B cell (primary cell): Measurements from ENCODE around the gene MAST2. TPM values are rescaled to one million over a fixed set of nuclear protein-coding genes. Genes with fewer than 3 reads are reported as not detected.

Experiments
- ATAC-seq: fragments of 200-7000 bp; cut with Tn5 transposase; one replicate; pipeline ENCODE4 v1.10.0; 2021; ENCODE audit warnings: low read depth, mild to moderate bottlenecking, moderate number of reproducible peaks, moderate library complexity
- CTCF ChIA-PET: fragments of 350-600 bp; sonication (Branson Sonifier 250); formaldehyde crosslinking; loops from one replicate; lab custom pipeline; 2021; ENCODE audit warnings: antibody characterized with exemption, inconsistent platforms; lab: Charles Lee
- POLR2A ChIA-PET: fragments of 350-600 bp; sonication (Branson Sonifier 250); formaldehyde crosslinking; loops from one replicate; lab custom pipeline; 2021; ENCODE audit warnings: antibody characterized with exemption; lab: Charles Lee
- DNase-seq: peaks from one replicate; pipeline ENCODE4 v3.0.0; 2013
- H2AFZ ChIP-seq: 2 replicates; pipeline ENCODE4 v1.6.1; 2012; ENCODE audit warnings: mild to moderate bottlenecking, low read depth, low read length; ENCODE audit not compliant: insufficient read depth, poor library complexity, severe bottlenecking
- H3K27ac ChIP-seq, 2 donors: 1 replicate in 1 of 2; 2 replicates in 1 of 2; pipeline ENCODE4 v1.5.1; 2012 to 2013; ENCODE audit warnings: low read length in 2 of 2, mild to moderate bottlenecking in 2 of 2, moderate library complexity in 1 of 2
- H3K27me3 ChIP-seq, 4 experiments: fragments of 200-600 bp in 1 of 4; sonication (generic) in 1 of 4; replicated peaks in 1 of 4; 1 replicate in 2 of 4; 2 replicates in 2 of 4; pipeline versions ENCODE4 v1.6.1 to v1.7.0; 2013 to 2016; ENCODE audit warnings: low read length in 3 of 4, mild to moderate bottlenecking in 2 of 4, mixed read lengths in 1 of 4, moderate library complexity in 1 of 4; ENCODE audit not compliant: insufficient read depth in 4 of 4, control insufficient read depth in 3 of 4; ENCODE audit errors: control extremely low read depth in 1 of 4
- H3K36me3 ChIP-seq, 2 experiments: replicated peaks in 1 of 2; 1 replicate in 1 of 2; 2 replicates in 1 of 2; pipeline versions ENCODE4 v1.6.1 to v1.7.1; 2013; ENCODE audit warnings: low read length in 1 of 2; ENCODE audit not compliant: insufficient read depth in 2 of 2, control insufficient read depth in 1 of 2; ENCODE audit errors: control extremely low read depth in 1 of 2, extremely low read depth in 1 of 2
- H3K4me1 ChIP-seq, 2 donors: fragments of 200-600 bp in 1 of 2; sonication (generic) in 1 of 2; 1 replicate in 1 of 2; 2 replicates in 1 of 2; pipeline versions ENCODE4 v1.5.1 to v1.6.1; 2013 to 2017; ENCODE audit warnings: low read length in 2 of 2; ENCODE audit not compliant: control insufficient read depth in 2 of 2, insufficient read depth in 2 of 2
- H3K4me2 ChIP-seq: replicated peaks from 2 replicates; pipeline ENCODE3; 2012; ENCODE audit warnings: mild to moderate bottlenecking, low read depth, low read length; ENCODE audit not compliant: poor library complexity, severe bottlenecking
- H3K4me3 ChIP-seq, 5 experiments: fragments of 200-600 bp in 1 of 5; sonication (generic) in 1 of 5; 1 replicate in 3 of 5; 2 replicates in 2 of 5; pipeline versions ENCODE4 v1.5.1 to v1.7.0; 2011 to 2016; ENCODE audit warnings: low read length in 4 of 5, mild to moderate bottlenecking in 4 of 5, low read depth in 2 of 5, control low read depth in 1 of 5, moderate library complexity in 1 of 5; ENCODE audit not compliant: insufficient read depth in 1 of 5; ENCODE audit errors: control extremely low read depth in 1 of 5, extremely low read depth in 1 of 5
- H3K79me2 ChIP-seq: fragments of 200-600 bp; sonication (generic); one replicate; pipeline ENCODE4 v1.6.0; 2016; ENCODE audit warnings: low read length; ENCODE audit not compliant: control insufficient read depth, insufficient read depth
- H3K9ac ChIP-seq: fragments of 200-600 bp; sonication (generic); 2 replicates; pipeline ENCODE4 v1.6.1; 2017; ENCODE audit warnings: mild to moderate bottlenecking, low read length, moderate library complexity
- H3K9me3 ChIP-seq, 3 donors: one replicate each; pipeline versions ENCODE4 v1.6.1 to v1.7.1; 2013; ENCODE audit warnings: low read length in 2 of 3; ENCODE audit not compliant: control insufficient read depth in 2 of 3, insufficient read depth in 1 of 3; ENCODE audit errors: control extremely low read depth in 1 of 3
- H4K20me1 ChIP-seq: 2 replicates; pipeline ENCODE4 v1.6.0; 2012; ENCODE audit warnings: mild to moderate bottlenecking, low read length; ENCODE audit not compliant: insufficient read depth, control insufficient read depth, poor library complexity, severe bottlenecking
- H3K27ac Mint-ChIP-seq: one replicate; pipeline ENCODE4 v1.8.0; 2021; ENCODE audit warnings: mixed read lengths
- H3K27me3 Mint-ChIP-seq: one replicate; pipeline ENCODE4 v1.8.0; 2021; ENCODE audit warnings: mixed read lengths
- H3K4me1 Mint-ChIP-seq: one replicate; pipeline ENCODE4 v1.8.0; 2021; ENCODE audit warnings: mixed read lengths
- H3K4me3 Mint-ChIP-seq: one replicate; pipeline ENCODE4 v1.8.0; 2021; ENCODE audit warnings: mixed read lengths
- H3K9me3 Mint-ChIP-seq: one replicate; pipeline ENCODE4 v1.8.0; 2022; ENCODE audit warnings: mixed read lengths; ENCODE audit not compliant: insufficient read depth
- EZH2 ChIP-seq: IDR thresholded peaks from 2 replicates; pipeline ENCODE4 v1.6.1; 2012; ENCODE audit warnings: borderline replicate concordance, low read depth, mild to moderate bottlenecking, moderate library complexity, low read length; ENCODE audit not compliant: insufficient read depth, poor library complexity, severe bottlenecking
- WGBS: methylation state at CpG from one replicate; pipeline ENCODE4 v1.1.5; 2013; ENCODE audit warnings: missing lambda C conversion rate; ENCODE audit not compliant: insufficient coverage; 5-methylcytosine and 5-hydroxymethylcytosine counted together
- intact Hi-C: fragments of 100-400 bp; cut with micrococcal nuclease; formaldehyde crosslinking; loops from one replicate; pipeline ENCODE4 v1.10.0; 2022
- polyA plus RNA-seq: library from polyadenylated mRNA; depleted of rRNA; stranded (reverse); fragments of >200 nt; gene quantifications from 2 replicates; pipeline ENCODE4 v1.2.3, GENCODE V29; 2012
- total RNA-seq, 2 donors: library from RNA; stranded (reverse); fragments of 120-200 nt in 1 of 2; gene quantifications; 1 replicate in 1 of 2; 2 replicates in 1 of 2; pipeline versions ENCODE4 v1.2.3 to v1.2.4, GENCODE V29; 2013 to 2022
- TF ChIP-seq, protein P1 (sequence below): fragments of 200-600 bp; IDR thresholded peaks from one replicate; pipeline ENCODE4 v1.8.0; 2022; ENCODE audit warnings: antibody characterized with exemption, mild to moderate bottlenecking

Gene MAST2
- total and polyA plus RNA-seq, 2 donors (not counting 1 experiment from before 2014, with no cell fraction given), result 12.5 to 23.3 TPM

DNA sequence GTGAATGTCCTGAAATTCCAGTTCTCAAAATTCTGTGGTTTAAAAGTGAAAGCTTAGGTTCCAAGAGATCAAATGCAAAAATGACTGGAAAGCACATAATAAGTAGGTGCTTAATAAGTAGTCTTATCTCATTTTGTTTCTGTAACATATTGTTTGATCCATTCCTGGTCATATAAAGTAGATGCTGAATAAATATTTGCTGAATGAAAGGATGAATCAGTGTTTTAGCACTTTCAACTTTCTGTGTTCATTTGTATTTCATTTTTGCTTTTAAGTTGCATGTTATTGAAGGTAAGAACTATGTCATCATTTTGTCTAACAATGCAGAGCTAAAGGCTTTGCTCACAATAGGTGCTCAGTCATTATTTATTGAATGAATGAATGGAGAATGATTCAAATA, 6.3 kb downstream of the MAST2 start:
- CTCF ChIA-PET, result no interaction called here
- peaks cover 8% of the 10 kb centered on the region for H3K4me1 Mint-ChIP-seq
- no peak for ATAC-seq
- H3K27ac ChIP-seq, result no peak overlapping the region
- no peak for TF ChIP-seq EZH2
- TF ChIP-seq, protein P1, sequence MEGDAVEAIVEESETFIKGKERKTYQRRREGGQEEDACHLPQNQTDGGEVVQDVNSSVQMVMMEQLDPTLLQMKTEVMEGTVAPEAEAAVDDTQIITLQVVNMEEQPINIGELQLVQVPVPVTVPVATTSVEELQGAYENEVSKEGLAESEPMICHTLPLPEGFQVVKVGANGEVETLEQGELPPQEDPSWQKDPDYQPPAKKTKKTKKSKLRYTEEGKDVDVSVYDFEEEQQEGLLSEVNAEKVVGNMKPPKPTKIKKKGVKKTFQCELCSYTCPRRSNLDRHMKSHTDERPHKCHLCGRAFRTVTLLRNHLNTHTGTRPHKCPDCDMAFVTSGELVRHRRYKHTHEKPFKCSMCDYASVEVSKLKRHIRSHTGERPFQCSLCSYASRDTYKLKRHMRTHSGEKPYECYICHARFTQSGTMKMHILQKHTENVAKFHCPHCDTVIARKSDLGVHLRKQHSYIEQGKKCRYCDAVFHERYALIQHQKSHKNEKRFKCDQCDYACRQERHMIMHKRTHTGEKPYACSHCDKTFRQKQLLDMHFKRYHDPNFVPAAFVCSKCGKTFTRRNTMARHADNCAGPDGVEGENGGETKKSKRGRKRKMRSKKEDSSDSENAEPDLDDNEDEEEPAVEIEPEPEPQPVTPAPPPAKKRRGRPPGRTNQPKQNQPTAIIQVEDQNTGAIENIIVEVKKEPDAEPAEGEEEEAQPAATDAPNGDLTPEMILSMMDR, result no peak
- H3K4me1 ChIP-seq, result no peaks in the 10 kb centered on the region
- no peak overlapping the region for H3K4me3 ChIP-seq
- H3K4me3 Mint-ChIP-seq, result no peak overlapping the region
- no peaks in the 10 kb centered on the region for H3K27me3 Mint-ChIP-seq
- H3K9me3 ChIP-seq, result no peaks in the 10 kb centered on the region
- H3K36me3 ChIP-seq, result no peaks in the 10 kb centered on the region
- no peaks in the 10 kb centered on the region for H3K27me3 ChIP-seq
- no peak overlapping the region for H3K9ac ChIP-seq
- DNase-seq, result no peak
- H3K4me2 ChIP-seq, result no peak overlapping the region
- POLR2A ChIA-PET, result interaction anchor here (0.6 kb wide), 1 partner anchor 1784 kb away, joined by 6 read pairs; no protein-coding TSS in a partner anchor
- no peaks in the 10 kb centered on the region for H3K9me3 Mint-ChIP-seq
- intact Hi-C loops, result no loop called here
- no peaks in the 10 kb centered on the region for H4K20me1 ChIP-seq
- peaks cover 13% of the 10 kb centered on the region for H3K79me2 ChIP-seq
- H3K27ac Mint-ChIP-seq, result no peak overlapping the region
- H2AFZ ChIP-seq, result no peak overlapping the region

DNA sequence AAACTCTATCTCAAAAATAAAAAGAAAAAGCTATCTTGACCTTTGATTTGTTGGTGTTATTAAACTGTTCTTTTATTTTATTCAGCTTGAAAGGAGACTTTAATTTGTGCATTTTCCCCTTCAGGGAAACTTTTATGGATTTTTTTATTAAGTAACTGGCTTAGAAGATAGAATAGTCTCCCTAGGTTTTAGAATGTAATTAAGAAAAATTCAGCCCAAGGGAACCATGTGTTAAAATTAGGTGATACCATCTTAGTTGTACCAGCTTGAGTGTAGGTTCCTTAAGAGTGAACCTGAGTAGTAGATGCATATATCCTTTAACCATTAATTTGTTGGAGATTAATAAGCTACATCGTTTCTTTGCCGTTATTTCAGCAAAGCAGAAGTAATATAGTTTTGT, 11.4 kb downstream of the MAST2 start:
- Mint-ChIP-seq H3K4me1 (peaks cover 2% of the 10 kb centered on the region), H3K4me3 (no peak overlapping the region), H3K27me3 (no peaks in the 10 kb centered on the region), H3K27ac (no peak overlapping the region), H3K9me3 (no peaks in the 10 kb centered on the region)
- H3K4me1 ChIP-seq, result peaks cover 0 to under 1% of the 10 kb centered on the region in 2 donors
- no peaks in the 10 kb centered on the region for H3K27me3 ChIP-seq
- ChIA-PET POLR2A (no interaction called here), CTCF (no interaction called here)
- peaks cover 0 to 3% (median 0%) of the 10 kb centered on the region in 3 donors for H3K9me3 ChIP-seq
- no peak for DNase-seq
- TF ChIP-seq, protein P1, result no peak
- TF ChIP-seq EZH2, result no peak
- intact Hi-C loops, result no loop called here
- no peak overlapping the region for H3K4me3 ChIP-seq
- H3K27ac ChIP-seq, result no peak overlapping the region
- no peak overlapping the region for H2AFZ ChIP-seq
- H3K9ac ChIP-seq, result no peak overlapping the region
- H4K20me1 ChIP-seq, result no peaks in the 10 kb centered on the region
- WGBS, result no CpG with 5 or more reads among the region's 2 CpGs
- H3K4me2 ChIP-seq, result no peak overlapping the region
- H3K79me2 ChIP-seq, result peaks cover 10% of the 10 kb centered on the region
- ATAC-seq, result no peak
- H3K36me3 ChIP-seq, result no peaks in the 10 kb centered on the region
